ENCODE data around the gene CELSR1.

CELSR1 gene, protein sequence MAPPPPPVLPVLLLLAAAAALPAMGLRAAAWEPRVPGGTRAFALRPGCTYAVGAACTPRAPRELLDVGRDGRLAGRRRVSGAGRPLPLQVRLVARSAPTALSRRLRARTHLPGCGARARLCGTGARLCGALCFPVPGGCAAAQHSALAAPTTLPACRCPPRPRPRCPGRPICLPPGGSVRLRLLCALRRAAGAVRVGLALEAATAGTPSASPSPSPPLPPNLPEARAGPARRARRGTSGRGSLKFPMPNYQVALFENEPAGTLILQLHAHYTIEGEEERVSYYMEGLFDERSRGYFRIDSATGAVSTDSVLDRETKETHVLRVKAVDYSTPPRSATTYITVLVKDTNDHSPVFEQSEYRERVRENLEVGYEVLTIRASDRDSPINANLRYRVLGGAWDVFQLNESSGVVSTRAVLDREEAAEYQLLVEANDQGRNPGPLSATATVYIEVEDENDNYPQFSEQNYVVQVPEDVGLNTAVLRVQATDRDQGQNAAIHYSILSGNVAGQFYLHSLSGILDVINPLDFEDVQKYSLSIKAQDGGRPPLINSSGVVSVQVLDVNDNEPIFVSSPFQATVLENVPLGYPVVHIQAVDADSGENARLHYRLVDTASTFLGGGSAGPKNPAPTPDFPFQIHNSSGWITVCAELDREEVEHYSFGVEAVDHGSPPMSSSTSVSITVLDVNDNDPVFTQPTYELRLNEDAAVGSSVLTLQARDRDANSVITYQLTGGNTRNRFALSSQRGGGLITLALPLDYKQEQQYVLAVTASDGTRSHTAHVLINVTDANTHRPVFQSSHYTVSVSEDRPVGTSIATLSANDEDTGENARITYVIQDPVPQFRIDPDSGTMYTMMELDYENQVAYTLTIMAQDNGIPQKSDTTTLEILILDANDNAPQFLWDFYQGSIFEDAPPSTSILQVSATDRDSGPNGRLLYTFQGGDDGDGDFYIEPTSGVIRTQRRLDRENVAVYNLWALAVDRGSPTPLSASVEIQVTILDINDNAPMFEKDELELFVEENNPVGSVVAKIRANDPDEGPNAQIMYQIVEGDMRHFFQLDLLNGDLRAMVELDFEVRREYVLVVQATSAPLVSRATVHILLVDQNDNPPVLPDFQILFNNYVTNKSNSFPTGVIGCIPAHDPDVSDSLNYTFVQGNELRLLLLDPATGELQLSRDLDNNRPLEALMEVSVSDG (N-terminal part only)

GRCh38 chr22:46537225-46537945 lies at the start of gene CELSR1:
TSS of gene CELSR1 (minus strand) at chr22:46537620. CDS start at chr22:46537170, 450 bp downstream.
- FAIRE-seq = no peak

GRCh38 chr22:46587061-46587460 lies 49.6 kb upstream of the CELSR1 start:
- FAIRE-seq = no peak

DNA sequence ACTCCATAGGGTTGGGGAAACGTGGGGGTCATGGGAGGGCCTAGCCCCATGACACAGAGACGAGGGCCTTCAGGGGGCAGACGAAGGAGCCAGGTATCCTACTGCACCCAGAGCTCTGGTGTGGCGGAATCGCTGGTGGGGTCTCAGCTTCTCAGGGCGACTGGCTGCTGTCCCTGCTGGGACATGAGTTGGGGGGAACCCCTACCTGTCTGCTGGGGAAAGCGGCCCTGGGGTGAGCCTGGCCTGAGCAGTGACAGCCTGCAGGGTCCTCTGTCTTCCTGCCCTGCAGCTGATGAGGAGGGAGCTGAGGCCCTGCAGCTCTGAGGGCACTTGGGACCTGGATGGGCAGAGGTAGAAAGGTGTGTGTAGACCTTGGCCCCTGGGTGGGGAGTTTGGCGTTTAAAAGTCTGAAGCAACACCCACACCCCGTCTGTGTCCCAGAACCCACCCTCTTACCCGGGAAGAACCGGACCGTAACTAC lies 49.2 kb upstream of the CELSR1 start:
- FAIRE-seq = no peak

- FAIRE-seq = no peak
These were observed 48.7 kb upstream of the CELSR1 start for GRCh38 chr22:46586123-46586519.

- no peak for FAIRE-seq
These were observed 48.1 kb upstream of the CELSR1 start for GRCh38 chr22:46585340-46586122.

DNA sequence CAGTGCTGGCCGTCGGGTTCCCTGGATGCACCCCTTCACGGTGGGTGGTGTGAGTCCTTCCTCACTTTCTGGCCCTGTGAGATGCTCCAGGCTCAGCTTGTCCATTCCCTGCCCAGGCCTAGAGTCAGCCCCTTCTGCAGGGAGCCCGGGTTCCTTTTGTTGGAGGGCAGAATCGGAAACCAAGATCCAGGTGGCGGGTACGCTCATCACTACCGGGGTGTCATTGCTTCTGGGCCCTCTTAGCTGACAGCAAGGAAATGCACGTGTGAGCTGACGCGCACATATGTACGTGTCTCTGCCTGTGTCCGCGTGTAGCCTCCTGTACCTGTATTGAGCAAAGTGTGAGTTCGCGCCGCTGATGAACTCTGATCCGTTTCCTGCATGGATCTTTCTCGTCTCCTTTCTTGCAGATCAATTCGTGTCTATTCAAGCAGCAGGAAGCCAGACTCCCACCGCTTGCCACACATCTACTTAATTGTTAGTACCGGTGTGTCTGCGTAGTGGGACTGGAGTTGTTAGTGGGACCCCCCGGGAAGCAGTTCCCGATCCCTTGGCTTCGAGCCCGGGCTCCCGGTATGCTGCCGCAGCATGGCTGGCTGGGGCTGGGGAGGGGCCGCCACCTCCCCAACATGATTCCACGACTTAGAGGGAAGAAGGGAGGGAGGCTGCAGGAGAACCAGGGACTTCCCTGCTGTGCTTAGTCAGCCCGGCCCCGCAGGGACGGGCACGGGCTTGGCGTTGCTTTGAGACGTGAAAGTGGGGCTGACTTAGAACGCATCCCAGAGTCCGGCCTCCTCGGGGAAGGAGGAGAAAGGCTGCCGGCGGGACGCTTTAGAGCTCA lies 46.9 kb upstream of the CELSR1 start:
- no peak for FAIRE-seq

DNA sequence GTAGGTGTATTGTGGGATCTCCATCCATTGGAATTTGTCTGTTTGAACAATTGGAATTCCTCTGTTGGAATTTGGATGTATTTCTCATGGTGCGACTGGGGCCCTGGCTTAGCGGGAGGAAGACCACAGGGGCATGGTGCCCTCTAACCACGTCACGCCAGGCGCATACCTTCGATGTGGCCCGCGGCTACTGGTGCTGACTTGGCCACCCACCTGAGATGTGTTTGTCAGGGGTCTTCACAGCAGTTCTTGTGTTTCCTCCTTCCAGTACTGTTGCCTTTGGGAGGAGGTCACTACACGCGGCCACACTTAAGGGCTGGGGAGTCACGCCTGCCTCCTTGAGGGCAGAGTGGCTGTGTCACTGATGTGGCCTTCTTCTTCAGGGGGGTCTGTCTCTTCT lies 46.2 kb upstream of the CELSR1 start:
- no peak for FAIRE-seq

- no peak for FAIRE-seq
These were observed 45.0 kb upstream of the CELSR1 start for GRCh38 chr22:46582281-46582933.

DNA sequence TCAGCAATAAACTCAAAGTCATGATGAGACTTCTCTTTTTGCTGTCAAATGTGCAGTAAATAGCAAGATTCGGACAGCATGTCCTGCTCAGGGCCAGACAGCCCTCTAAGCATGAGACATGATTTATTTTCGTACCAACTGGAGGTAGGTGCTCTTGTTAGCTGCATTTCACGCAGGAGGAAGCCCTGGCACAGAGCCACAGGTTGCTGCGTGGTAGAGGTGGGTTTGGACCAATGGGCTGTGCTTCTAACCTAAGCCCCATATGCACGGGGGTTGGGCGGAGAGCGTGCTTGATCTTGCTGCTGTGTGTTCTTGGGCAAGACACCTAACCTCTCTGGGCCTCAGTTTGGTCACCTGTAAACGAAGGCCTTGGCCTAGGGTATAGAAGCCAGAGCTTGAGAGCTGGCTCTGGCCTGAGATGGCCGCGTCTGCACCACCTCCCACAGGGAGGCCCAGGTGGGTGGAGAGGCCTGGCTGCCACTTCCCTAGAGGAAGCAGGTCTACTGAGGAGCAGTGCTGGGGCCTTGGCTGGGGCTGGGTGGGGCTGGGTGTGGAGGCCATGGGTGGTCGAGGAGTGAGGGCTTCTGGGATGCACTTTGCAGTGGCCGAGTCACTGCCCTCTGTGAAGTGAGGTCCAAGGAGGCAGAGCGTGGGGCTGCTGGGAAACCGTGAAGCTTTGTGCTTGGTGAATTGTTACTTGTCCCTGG lies 44.3 kb upstream of the CELSR1 start:
- no peak for FAIRE-seq

- no peak for FAIRE-seq
These were observed 43.6 kb upstream of the CELSR1 start for GRCh38 chr22:46580940-46581537.

DNA sequence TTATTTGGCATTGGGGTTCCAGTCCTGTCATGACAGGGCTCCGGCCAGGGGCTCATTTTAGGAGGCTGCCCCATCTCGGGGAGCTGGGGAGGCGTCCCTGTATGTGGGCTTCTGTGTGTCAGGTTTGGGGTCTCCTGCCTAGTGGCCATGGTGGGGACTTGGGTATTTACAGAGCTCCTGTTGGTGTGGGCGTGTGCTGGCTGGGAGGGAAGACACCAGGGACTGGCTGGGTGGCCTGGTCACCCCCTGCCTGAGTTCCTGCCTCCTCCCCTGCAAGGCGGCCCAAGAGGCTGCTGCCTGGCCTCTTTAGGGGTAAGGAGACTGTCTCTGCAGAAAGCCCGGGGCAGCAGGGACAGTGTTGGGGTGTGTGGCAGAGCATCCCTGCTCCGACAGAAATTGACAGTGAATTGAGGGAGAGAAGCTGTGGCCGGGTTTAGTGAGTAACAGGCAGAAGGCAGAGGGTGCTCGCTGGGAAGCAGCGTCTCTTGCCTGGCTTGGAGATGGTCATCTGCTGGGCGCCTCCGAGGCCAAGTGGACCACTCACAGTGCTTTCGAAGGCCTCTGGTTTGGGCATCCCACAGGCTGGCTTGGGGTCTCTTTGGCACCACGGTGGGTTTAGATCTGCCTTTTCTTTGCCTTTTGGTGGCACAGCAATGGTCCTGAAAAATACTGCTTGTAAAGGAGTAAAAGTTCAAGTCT lies 42.5 kb upstream of the CELSR1 start:
- no peak for FAIRE-seq

- no peak for FAIRE-seq
These were observed 41.6 kb upstream of the CELSR1 start for GRCh38 chr22:46578824-46579561.

DNA sequence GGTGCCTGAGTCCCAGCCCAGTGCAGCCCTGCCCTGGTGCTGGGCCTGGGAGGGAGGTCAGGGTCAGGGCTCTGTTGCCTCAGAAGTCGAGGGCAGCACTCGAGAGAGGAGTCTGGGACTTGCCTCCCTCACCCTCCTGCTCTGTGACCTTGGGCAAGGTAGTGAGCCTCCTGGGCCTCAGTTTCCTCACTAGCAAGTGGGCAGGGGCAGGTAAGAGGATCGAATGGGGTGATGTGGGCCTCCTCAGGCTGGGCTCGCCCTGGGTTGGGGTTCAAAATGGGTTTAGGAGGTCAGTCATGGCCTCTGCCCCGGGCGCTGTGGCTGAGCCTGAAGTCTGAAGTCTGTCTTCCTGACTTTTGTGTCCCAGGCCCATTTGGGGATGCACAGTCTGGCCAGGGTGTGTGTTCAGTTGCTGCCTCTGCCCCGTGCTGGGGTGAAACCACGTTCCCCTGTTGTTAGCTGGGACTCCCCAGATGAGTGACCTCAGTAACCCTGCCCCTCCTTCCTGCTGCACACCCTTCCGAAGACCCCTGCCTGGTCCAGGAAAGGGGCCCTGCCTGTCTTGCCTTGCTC lies 40.9 kb upstream of the CELSR1 start:
- FAIRE-seq = no peak

- no peak for FAIRE-seq
These were observed 40.2 kb upstream of the CELSR1 start for GRCh38 chr22:46577368-46578249.

- no peak for FAIRE-seq
These were observed 39.3 kb upstream of the CELSR1 start for GRCh38 chr22:46576556-46577367.

Data from endometrium (tissue), 2 donors.